Calu3 (cell line): ENCODE results near the gene SCARB2. TPM values are rescaled to one million over a fixed set of nuclear protein-coding genes. Genes with fewer than 3 reads are reported as not detected.

Experiments used
- BruUV-seq: library from RNA; stranded (reverse); fragments of 400-500 nt; replicated peaks from 2 replicates; lab custom pipeline; 2021; lab: Mats Ljungman, UMichigan
- CTCF ChIA-PET: fragments of 300-600 bp; sonication (Branson Sonifier 250); formaldehyde crosslinking; loops from one replicate; lab custom pipeline; 2022; ENCODE audit warnings: antibody characterized with exemption; lab: Charles Lee
- DNase-seq: peaks from one replicate; pipeline ENCODE4 v3.0.0; 2022
- H3K27ac Mint-ChIP-seq: one replicate; pipeline ENCODE4 v1.8.0; 2022; ENCODE audit warnings: mixed read lengths; ENCODE audit not compliant: unreplicated experiment
- H3K27me3 Mint-ChIP-seq: one replicate; pipeline ENCODE4 v1.8.0; 2022; ENCODE audit warnings: mixed read lengths; ENCODE audit not compliant: unreplicated experiment
- H3K36me3 Mint-ChIP-seq: one replicate; pipeline ENCODE4 v1.8.0; 2022; ENCODE audit warnings: mild to moderate bottlenecking, moderate library complexity, mixed read lengths; ENCODE audit not compliant: insufficient read depth, unreplicated experiment
- H3K4me1 Mint-ChIP-seq: one replicate; pipeline ENCODE4 v1.8.0; 2022; ENCODE audit warnings: mild to moderate bottlenecking, low read depth, mixed read lengths; ENCODE audit not compliant: unreplicated experiment
- H3K4me3 Mint-ChIP-seq: one replicate; pipeline ENCODE4 v1.8.0; 2022; ENCODE audit warnings: mild to moderate bottlenecking, low read depth, moderate library complexity, mixed read lengths; ENCODE audit not compliant: unreplicated experiment
- H3K9me3 Mint-ChIP-seq: one replicate; pipeline ENCODE4 v1.8.0; 2022; ENCODE audit warnings: low read depth, mixed read lengths; ENCODE audit not compliant: unreplicated experiment
- intact Hi-C: fragments of 100-400 bp; cut with micrococcal nuclease; formaldehyde crosslinking; loops from one replicate; pipeline ENCODE4 v1.10.0; 2022; ENCODE audit not compliant: unreplicated experiment
- total RNA-seq: library from RNA; stranded (reverse); gene quantifications from 2 replicates; pipeline ENCODE4 v1.2.3, GENCODE V29; 2022
- TF ChIP-seq, protein P1 (sequence below): fragments of 200-600 bp; IDR thresholded peaks from one replicate; pipeline ENCODE4 v1.8.0; 2022; ENCODE audit warnings: antibody characterized with exemption; ENCODE audit not compliant: unreplicated experiment

The SCARB2 gene
- total RNA-seq, 1 experiment from 2014 or later = 87.3 TPM

DNA sequence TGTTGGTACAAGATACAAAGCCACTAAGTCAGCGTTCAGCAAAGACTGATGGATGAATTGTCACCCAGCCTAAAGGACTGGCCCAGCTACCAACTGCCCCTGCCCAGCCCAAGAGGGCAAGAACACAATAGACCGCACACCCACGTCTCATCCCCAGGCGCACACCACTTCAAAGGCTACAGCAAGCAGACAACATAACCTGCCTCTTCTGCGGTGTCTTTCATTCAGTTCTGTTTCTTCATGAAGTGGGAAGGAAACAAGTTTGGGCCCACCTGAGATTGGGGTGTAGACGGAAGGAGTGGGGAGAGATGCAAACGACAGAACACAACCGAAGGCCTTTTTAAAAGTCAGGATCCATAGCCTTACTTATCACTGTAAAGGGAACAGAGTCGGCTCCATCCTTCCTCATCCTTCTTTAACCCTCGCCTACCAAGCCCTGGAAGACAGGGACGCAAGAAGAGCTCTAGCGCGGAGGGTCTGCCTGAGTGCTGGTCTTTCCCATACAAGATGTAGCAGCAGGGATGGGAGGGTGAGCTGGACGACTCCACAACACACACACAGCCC lies 691 bp downstream of the SCARB2 start:
- Mint-ChIP-seq H3K4me3 (peak overlapping the region; percentile 71), H3K27me3 (no peaks in the 10 kb centered on the region), H3K27ac (peak overlapping the region; percentile 62), H3K36me3 (peaks cover 20% of the 10 kb centered on the region), H3K4me1 (peaks cover 63% of the 10 kb centered on the region), H3K9me3 (no peaks in the 10 kb centered on the region)
- CTCF ChIA-PET = interaction anchor here (1.0 to 1.7 kb wide), 3 partner anchors 12 to 165 kb away, joined by 3 to 4 read pairs (median 4); no protein-coding TSS in a partner anchor
- DNase-seq = no peak
- intact Hi-C loops = no loop called here
- TF ChIP-seq, protein P1, sequence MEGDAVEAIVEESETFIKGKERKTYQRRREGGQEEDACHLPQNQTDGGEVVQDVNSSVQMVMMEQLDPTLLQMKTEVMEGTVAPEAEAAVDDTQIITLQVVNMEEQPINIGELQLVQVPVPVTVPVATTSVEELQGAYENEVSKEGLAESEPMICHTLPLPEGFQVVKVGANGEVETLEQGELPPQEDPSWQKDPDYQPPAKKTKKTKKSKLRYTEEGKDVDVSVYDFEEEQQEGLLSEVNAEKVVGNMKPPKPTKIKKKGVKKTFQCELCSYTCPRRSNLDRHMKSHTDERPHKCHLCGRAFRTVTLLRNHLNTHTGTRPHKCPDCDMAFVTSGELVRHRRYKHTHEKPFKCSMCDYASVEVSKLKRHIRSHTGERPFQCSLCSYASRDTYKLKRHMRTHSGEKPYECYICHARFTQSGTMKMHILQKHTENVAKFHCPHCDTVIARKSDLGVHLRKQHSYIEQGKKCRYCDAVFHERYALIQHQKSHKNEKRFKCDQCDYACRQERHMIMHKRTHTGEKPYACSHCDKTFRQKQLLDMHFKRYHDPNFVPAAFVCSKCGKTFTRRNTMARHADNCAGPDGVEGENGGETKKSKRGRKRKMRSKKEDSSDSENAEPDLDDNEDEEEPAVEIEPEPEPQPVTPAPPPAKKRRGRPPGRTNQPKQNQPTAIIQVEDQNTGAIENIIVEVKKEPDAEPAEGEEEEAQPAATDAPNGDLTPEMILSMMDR = no peak
- no TSS peak for BruUV-seq

DNA sequence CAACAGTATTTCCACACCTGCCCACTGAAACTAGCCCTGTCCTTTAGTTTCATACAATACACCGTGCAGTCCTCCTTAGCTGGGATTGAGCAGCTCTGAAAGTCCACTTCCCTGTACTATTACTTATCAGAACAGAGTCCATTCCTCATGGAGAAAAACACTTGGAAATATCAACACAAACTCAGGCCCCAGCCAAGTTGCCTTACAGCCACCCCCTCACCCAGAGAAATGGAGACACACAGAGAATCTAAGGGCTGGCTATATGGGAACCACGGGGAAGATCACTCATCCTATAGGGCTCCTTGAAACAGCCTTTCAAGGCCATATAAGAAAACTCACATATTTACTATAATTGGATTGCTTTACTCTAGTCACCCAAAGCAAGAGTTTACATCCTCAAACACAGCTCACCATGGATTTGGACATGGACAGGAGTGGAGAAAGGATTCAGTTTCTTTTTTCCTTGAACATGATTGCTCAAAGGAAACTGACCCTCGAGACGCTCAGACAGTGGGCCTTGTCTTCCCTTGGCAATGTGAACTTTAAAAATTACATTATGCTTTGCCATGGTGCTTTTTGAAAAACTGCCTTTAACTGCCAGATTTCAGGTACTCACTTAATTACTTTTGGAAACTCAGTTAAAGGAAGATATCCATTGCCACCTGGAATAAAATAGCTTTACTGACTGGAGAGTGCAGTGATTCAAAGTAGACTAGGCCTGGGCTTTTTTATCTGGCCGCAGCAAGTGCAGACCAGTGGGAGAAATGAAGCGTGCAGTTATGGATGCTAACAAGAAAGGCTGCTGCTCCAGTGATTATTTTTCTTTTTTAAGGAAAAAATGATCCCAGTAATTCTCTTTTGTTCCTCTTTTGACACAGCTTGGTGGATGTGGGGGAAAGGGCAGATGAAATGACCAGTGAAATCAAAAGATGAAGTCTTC lies 1.6 kb downstream of the SCARB2 start:
- Mint-ChIP-seq H3K36me3 (peaks cover 20% of the 10 kb centered on the region), H3K27me3 (no peaks in the 10 kb centered on the region), H3K9me3 (no peaks in the 10 kb centered on the region), H3K4me3 (peak overlapping the region; percentile 71), H3K4me1 (peaks cover 60% of the 10 kb centered on the region), H3K27ac (peak overlapping the region; percentile 62)
- TF ChIP-seq, protein P1 = no peak
- BruUV-seq = no TSS peak
- CTCF ChIA-PET = interaction anchor here (0.5 to 1.7 kb wide), 4 partner anchors 12 to 166 kb away, joined by 3 to 5 read pairs (median 4); no protein-coding TSS in a partner anchor
- intact Hi-C loops = no loop called here
- DNase-seq = no peak

DNA sequence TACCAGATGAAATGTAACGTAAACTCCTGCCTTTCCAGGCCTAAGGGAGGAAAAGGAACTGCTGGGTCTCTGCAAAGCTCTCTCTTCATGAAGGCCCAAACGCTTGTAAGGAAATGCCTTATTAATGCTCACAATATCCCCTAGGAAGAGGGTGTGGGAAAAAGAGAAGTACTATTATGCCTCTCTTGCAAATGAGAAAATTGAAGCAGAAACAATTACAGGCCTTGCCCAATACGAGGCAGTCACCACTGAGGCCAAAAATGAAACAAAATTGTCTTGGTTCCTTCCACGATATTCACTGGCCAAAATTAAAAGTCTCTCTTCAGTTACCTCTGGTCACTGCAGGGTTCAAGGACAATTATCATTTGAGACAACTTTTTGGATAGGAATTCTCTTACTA lies 3.2 kb downstream of the SCARB2 start:
- intact Hi-C loops = no loop called here
- Mint-ChIP-seq H3K27me3 (no peaks in the 10 kb centered on the region), H3K27ac (no peak overlapping the region)

DNA sequence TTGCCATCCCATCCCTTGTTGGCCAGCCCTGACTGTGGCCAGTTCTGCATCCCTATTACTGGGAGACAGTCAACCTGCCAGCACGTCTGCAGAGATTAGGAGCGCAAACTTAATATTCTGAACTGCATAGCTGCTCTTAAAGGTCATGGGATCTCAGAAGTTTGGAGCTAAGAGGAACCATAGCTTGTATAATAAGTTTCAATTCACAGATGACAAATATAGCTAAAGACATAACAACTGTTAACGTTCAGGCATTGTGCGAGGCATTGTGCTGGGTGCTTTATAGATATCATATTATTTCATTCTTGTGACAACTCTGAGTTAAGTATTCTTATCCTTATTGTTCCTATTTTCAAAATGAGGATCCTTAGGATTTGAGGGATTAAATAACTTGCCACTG lies 3.7 kb downstream of the SCARB2 start:
- TF ChIP-seq, protein P1 = no peak
- H3K4me1 Mint-ChIP-seq = peaks cover 38% of the 10 kb centered on the region
- no TSS peak for BruUV-seq
- intact Hi-C loops = no loop called here
- H3K4me3 Mint-ChIP-seq = no peak overlapping the region
- no peak overlapping the region for H3K27ac Mint-ChIP-seq
- no peak for DNase-seq
- H3K36me3 Mint-ChIP-seq = peaks cover 20% of the 10 kb centered on the region
- no peaks in the 10 kb centered on the region for H3K27me3 Mint-ChIP-seq
- no peaks in the 10 kb centered on the region for H3K9me3 Mint-ChIP-seq
- CTCF ChIA-PET = interaction anchor here (1.3 kb wide), 1 partner anchor 168 kb away, joined by 3 read pairs; no protein-coding TSS in a partner anchor

More for the DNA sequence above, 3.2 kb downstream of the SCARB2 start:
- TF ChIP-seq, protein P1 = no peak
- Mint-ChIP-seq H3K9me3 (no peaks in the 10 kb centered on the region), H3K36me3 (peaks cover 20% of the 10 kb centered on the region), H3K4me3 (no peak overlapping the region), H3K4me1 (peaks cover 44% of the 10 kb centered on the region)
- CTCF ChIA-PET = interaction anchor here (0.7 to 1.3 kb wide), 2 partner anchors 22 to 168 kb away, joined by 3 read pairs; no protein-coding TSS in a partner anchor
- no TSS peak for BruUV-seq
- DNase-seq = no peak
